ENCODE data around the gene DUSP8. TPM values are rescaled to one million over a fixed set of nuclear protein-coding genes. Genes with fewer than 3 reads are reported as not detected.

DUSP8 gene
- total and polyA plus RNA-seq, 9 of the 15 experiments (the other 6 are each of a cell fraction or from before 2014, with no cell fraction given) = 0.14 to 2.0 (median 0.86) TPM; not detected in 2

GRCh38 chr11:1600626-1601025 lies 28.6 kb upstream of the DUSP8 start:
- peaks cover 7 to 39% of the 10 kb centered on the region in 2 experiments; a peak in 3 of 5 replicates for H3K27me3 ChIP-seq (ENCODE audit: control insufficient read depth in 2 of 2, insufficient read depth in 2 of 2, low read length in 2 of 2)
- H3K79me2 ChIP-seq (ENCODE audit: control insufficient read depth, insufficient read depth, low read length) = no peaks in the 10 kb centered on the region
- H3K36me3 ChIP-seq (ENCODE audit: control insufficient read depth, insufficient read depth, low read length) = no peaks in the 10 kb centered on the region
- in situ Hi-C loops (cut with MboI) (no loop called here), intact Hi-C loops (cut with micrococcal nuclease) (no loop called here)
- H3K9me1 ChIP-seq (ENCODE audit: control insufficient read depth, insufficient read depth, low read length) = no peaks in the 10 kb centered on the region
- BruUV-seq (replicated peaks) = no TSS peak
- H4K20me1 ChIP-seq (replicated peaks; ENCODE audit: control insufficient read depth, insufficient read depth, low read length) = peaks cover 4% of the 10 kb centered on the region; the same call in 1 of the 2 replicates
- CTCF ChIA-PET (ENCODE audit: low intra/inter-chr PET ratio) = no interaction called here
- no peak overlapping the region for H3K4me2 ChIP-seq (ENCODE audit: insufficient read depth, low read length)
- no peak for ATAC-seq
- POLR2A ChIA-PET = no interaction called here
- no peak for DNase-seq (ENCODE audit: extremely low read depth in 1 of 4, low spot score in 3 of 4)
- H2AFZ ChIP-seq (ENCODE audit: low read depth, low read length) = no peak overlapping the region
- H3K4me3 ChIP-seq = no peak overlapping the region
- H3K9me3 ChIP-seq (replicated peaks; ENCODE audit: control insufficient read depth, insufficient read depth, low read depth, low read length) = no peaks in the 10 kb centered on the region
- no peak overlapping the region for H3K9ac ChIP-seq (ENCODE audit: insufficient read depth in 1 of 2, low read depth in 2 of 2, low read length in 2 of 2)
- FAIRE-seq = no peak
- WGBS (ENCODE audit: insufficient coverage, low coverage, missing lambda C conversion rate) = 8% methylated on average over 5 of the region's 5 CpGs
- no peaks in the 10 kb centered on the region for H3K4me1 ChIP-seq (replicated peaks in 1 of 2; ENCODE audit: control insufficient read depth in 2 of 2, insufficient read depth in 2 of 2, low read length in 2 of 2)
- no peak for TF ChIP-seq TEAD4 (IDR thresholded peaks at IDR 0.05; ENCODE audit: low read length)
- no peak for TF ChIP-seq TEAD4 (CRISPR knock-in tag; IDR thresholded peaks at IDR 0.05; ENCODE audit: borderline replicate concordance)
- TF ChIP-seq SETDB1 (IDR thresholded peaks at IDR 0.05; ENCODE audit: low read length) = no peak
- no peak for TF ChIP-seq ZNF696 (CRISPR knock-in tag; conservative IDR thresholded peaks at IDR 0.05)
- TF ChIP-seq IRF2 (CRISPR knock-in tag; IDR thresholded peaks at IDR 0.05) = no peak
- TF ChIP-seq KLF13 (tag; IDR thresholded peaks at IDR 0.05; ENCODE audit: borderline replicate concordance, low read depth) = no peak
- no peak for TF ChIP-seq MCM7 (IDR thresholded peaks at IDR 0.05)
- no peak for TF ChIP-seq STAT5B (CRISPR knock-in tag; IDR thresholded peaks at IDR 0.05)
- TF ChIP-seq GABPB2 (CRISPR knock-in tag; conservative IDR thresholded peaks at IDR 0.05) = no peak
- TF ChIP-seq KLF10 (CRISPR knock-in tag; IDR thresholded peaks at IDR 0.05) = no peak
- TF ChIP-seq HNRNPK (IDR thresholded peaks at IDR 0.05; ENCODE audit: low read depth, low read length, poor library complexity, severe bottlenecking) = no peak
- no peak for TF ChIP-seq MITF (IDR thresholded peaks at IDR 0.05)
- no peak for TF ChIP-seq MYNN (IDR thresholded peaks at IDR 0.05)
- TF ChIP-seq MYNN (CRISPR knock-in tag; IDR thresholded peaks at IDR 0.05) = no peak
- TF ChIP-seq ELF4 (CRISPR knock-in tag; IDR thresholded peaks at IDR 0.05) = no peak
- TF ChIP-seq SP1 (CRISPR knock-in tag; IDR thresholded peaks at IDR 0.05) = no peak
- no peak for TF ChIP-seq CSDE1 (IDR thresholded peaks at IDR 0.05)
- no peak for TF ChIP-seq ZNF79 (CRISPR knock-in tag; IDR thresholded peaks at IDR 0.05; ENCODE audit: low read depth)
- TF ChIP-seq USF1 (CRISPR knock-in tag; IDR thresholded peaks at IDR 0.05) = no peak
- TF ChIP-seq MTA2 (IDR thresholded peaks at IDR 0.05; ENCODE audit: low read depth) = no peak
- H3K27ac ChIP-seq (ENCODE audit: extremely low read depth, low read depth, low read length) = no peak overlapping the region
